Hepatocyte (in vitro differentiated cells): ENCODE measurements around the gene UBR1.

Experiments
- CTCF ChIP-seq: fragments of 200-600 bp; sonication (generic); IDR thresholded peaks from 2 replicates; pipeline ENCODE4 v1.5.1; 2016; ENCODE audit warnings: antibody characterized with exemption, mild to moderate bottlenecking; ENCODE audit not compliant: poor library complexity
- EZH2phosphoT487 ChIP-seq: fragments of 200-600 bp; sonication (generic); IDR thresholded peaks from one replicate; pipeline ENCODE4 v1.6.1; 2018; ENCODE audit warnings: antibody characterized with exemption, mild to moderate bottlenecking, low read depth, moderate library complexity; ENCODE audit not compliant: unreplicated experiment, severe bottlenecking

GRCh38 chr15:43102187-43102586, 3.7 kb downstream of the UBR1 start:
- TF ChIP-seq CTCF, result no peak
- no peak for TF ChIP-seq EZH2phosphoT487
